ENCODE data around the gene CARMIL1. TPM values are rescaled to one million over a fixed set of nuclear protein-coding genes. Genes with fewer than 3 reads are reported as not detected.

The CARMIL1 gene
- total RNA-seq, 2 experiments from 2014 or later = 3.6 to 4.1 TPM

- H3K4me3 Mint-ChIP-seq = peak overlapping the region; percentile 58
- ChIA-PET POLR2A (no interaction called here), CTCF (no interaction called here)
- H3K4me1 Mint-ChIP-seq (ENCODE audit: low read depth) = peaks cover 39% of the 10 kb centered on the region
- no peak for TF ChIP-seq CTCF (IDR thresholded peaks at IDR 0.05)
- H3K9me3 Mint-ChIP-seq = no peaks in the 10 kb centered on the region
- H3K27me3 Mint-ChIP-seq = no peaks in the 10 kb centered on the region
- ATAC-seq (peak; percentile 18), DNase-seq (no peak)
- no peaks in the 10 kb centered on the region for H3K36me3 Mint-ChIP-seq (ENCODE audit: low read depth)
- intact Hi-C loops (cut with micrococcal nuclease) = no loop called here
- peak overlapping the region; percentile 63 for H3K27ac Mint-ChIP-seq
Observed at GRCh38 chr6:25410102-25410501, 130.9 kb downstream of the CARMIL1 start.

GRCh38 chr6:25411316-25411950 lies 132.3 kb downstream of the CARMIL1 start:
- Mint-ChIP-seq H3K36me3 (ENCODE audit: low read depth) (no peaks in the 10 kb centered on the region), H3K27ac (no peak overlapping the region), H3K9me3 (no peaks in the 10 kb centered on the region), H3K27me3 (no peaks in the 10 kb centered on the region), H3K4me3 (no peak overlapping the region), H3K4me1 (ENCODE audit: low read depth) (peaks cover 39% of the 10 kb centered on the region)
- no peak for ATAC-seq
- ChIA-PET CTCF (no interaction called here), POLR2A (no interaction called here)
- no peak for DNase-seq
- TF ChIP-seq CTCF (IDR thresholded peaks at IDR 0.05) = no peak
- intact Hi-C loops (cut with micrococcal nuclease) = no loop called here

- POLR2A ChIA-PET = interaction anchor here (0.8 to 1.1 kb wide), 2 partner anchors 8 to 22 kb away, joined by 3 read pairs; no protein-coding TSS in a partner anchor
- no peak overlapping the region for H3K27ac Mint-ChIP-seq
Observed at GRCh38 chr6:25413207-25413905, 134.2 kb downstream of the CARMIL1 start.

GRCh38 chr6:25414168-25414567 lies 135.0 kb downstream of the CARMIL1 start:
- ChIA-PET POLR2A (interaction anchor here (1.1 kb wide), 1 partner anchor 9 kb away, joined by 3 read pairs; no protein-coding TSS in a partner anchor), CTCF (interaction anchor here (0.9 to 1.2 kb wide), 4 partner anchors 9 to 102 kb away, joined by 3 read pairs; no protein-coding TSS in a partner anchor)
- no peaks in the 10 kb centered on the region for H3K36me3 Mint-ChIP-seq (ENCODE audit: low read depth)
- H3K27ac Mint-ChIP-seq = no peak overlapping the region
- DNase-seq (no peak), ATAC-seq (no peak)
- no peaks in the 10 kb centered on the region for H3K27me3 Mint-ChIP-seq
- TF ChIP-seq CTCF (IDR thresholded peaks at IDR 0.05) = no peak
- intact Hi-C loops (cut with micrococcal nuclease) = no loop called here
- no peak overlapping the region for H3K4me3 Mint-ChIP-seq
- no peaks in the 10 kb centered on the region for H3K9me3 Mint-ChIP-seq
- H3K4me1 Mint-ChIP-seq (ENCODE audit: low read depth) = peaks cover 38% of the 10 kb centered on the region

More at GRCh38 chr6:25413207-25413905, 134.2 kb downstream of the CARMIL1 start:
- Mint-ChIP-seq H3K9me3 (no peaks in the 10 kb centered on the region), H3K4me1 (ENCODE audit: low read depth) (peaks cover 39% of the 10 kb centered on the region), H3K27me3 (no peaks in the 10 kb centered on the region), H3K36me3 (ENCODE audit: low read depth) (no peaks in the 10 kb centered on the region), H3K4me3 (no peak overlapping the region)
- CTCF ChIA-PET = interaction anchor here (0.9 to 1.3 kb wide), 5 partner anchors 11 to 101 kb away, joined by 3 read pairs; no protein-coding TSS in a partner anchor
- intact Hi-C loops (cut with micrococcal nuclease) = no loop called here
- ATAC-seq = no peak
- DNase-seq = no peak
- TF ChIP-seq CTCF (IDR thresholded peaks at IDR 0.05) = no peak

- Mint-ChIP-seq H3K4me3 (no peak overlapping the region), H3K27ac (no peak overlapping the region), H3K9me3 (peaks cover 2% of the 10 kb centered on the region), H3K36me3 (ENCODE audit: low read depth) (no peaks in the 10 kb centered on the region), H3K4me1 (ENCODE audit: low read depth) (peaks cover 38% of the 10 kb centered on the region), H3K27me3 (no peaks in the 10 kb centered on the region)
- TF ChIP-seq CTCF (IDR thresholded peaks at IDR 0.05) = no peak
- ChIA-PET CTCF (interaction anchor here (0.9 to 1.2 kb wide), 3 partner anchors 9 to 103 kb away, joined by 3 read pairs; no protein-coding TSS in a partner anchor), POLR2A (interaction anchor here (0.7 kb wide), 1 partner anchor 819 kb away, joined by 3 read pairs; no protein-coding TSS in a partner anchor)
- DNase-seq = no peak
- intact Hi-C loops (cut with micrococcal nuclease) = no loop called here
- ATAC-seq = no peak
Observed at GRCh38 chr6:25414755-25415154, 135.6 kb downstream of the CARMIL1 start.

All from activated CD8-positive, alpha-beta T cell treated with anti-CD3 and anti-CD28 coated beads for 36 hours (primary cell).